ENCODE measurements around the gene RYR2. TPM values are rescaled to one million over a fixed set of nuclear protein-coding genes. Genes with fewer than 3 reads are reported as not detected.

Gene RYR2
- total RNA-seq, 6 donors from 2014 or later: 1.8 to 23.0 (median 3.7) TPM

DNA sequence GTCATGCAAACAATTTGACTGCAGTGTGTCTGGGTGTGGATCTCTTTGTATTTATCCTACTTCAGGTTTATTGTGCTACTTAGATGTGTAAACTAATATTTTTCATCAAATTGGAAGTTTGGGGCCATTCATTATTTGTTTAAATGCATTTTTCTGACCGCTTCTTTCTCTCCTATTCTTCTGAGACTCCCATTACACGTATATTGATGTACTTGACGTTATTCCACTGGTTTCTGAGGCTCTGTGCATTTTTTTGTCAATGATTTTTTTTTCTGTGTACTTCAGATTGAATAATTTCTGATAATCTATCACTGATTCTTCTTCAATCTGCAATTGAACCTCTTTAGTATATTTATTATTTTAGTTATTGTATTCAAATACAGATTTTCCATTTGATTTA lies 276.8 kb downstream of the RYR2 start:
- TF ChIP-seq POLR2AphosphoS5 (IDR thresholded peaks at IDR 0.05) (no peak), CTCF (IDR thresholded peaks at IDR 0.05) (no peak)
- no peak overlapping the region for H3K4me3 ChIP-seq
- DNase-seq (no peak), ATAC-seq (ENCODE audit: low FRiP score in 2 of 2) (no peak)
- H3K27ac ChIP-seq: no peak overlapping the region
- H3K27me3 ChIP-seq: no peaks in the 10 kb centered on the region
- H3K4me1 ChIP-seq: no peaks in the 10 kb centered on the region
- 72 to 78% methylated on average over 3 of the region's 3 CpGs for WGBS, 2 donors
- H3K36me3 ChIP-seq: no peaks in the 10 kb centered on the region
- no peaks in the 10 kb centered on the region for H3K9me3 ChIP-seq

GRCh38 chr1:237320890-237321289 lies 278.9 kb downstream of the RYR2 start:
- Histone ChIP-seq H3K27me3 (no peaks in the 10 kb centered on the region), H3K36me3 (no peaks in the 10 kb centered on the region), H3K9me3 (no peaks in the 10 kb centered on the region), H3K4me3 (no peak overlapping the region), H3K27ac (no peak overlapping the region), H3K4me1 (no peaks in the 10 kb centered on the region)
- no peak for TF ChIP-seq CTCF (IDR thresholded peaks at IDR 0.05)
- TF ChIP-seq POLR2A (IDR thresholded peaks at IDR 0.05): no peak
- no peak for TF ChIP-seq POLR2AphosphoS5 (IDR thresholded peaks at IDR 0.05)
- no peak for TF ChIP-seq EP300 (IDR thresholded peaks at IDR 0.05)
- no peak for DNase-seq
- no peak for ATAC-seq (ENCODE audit: low FRiP score in 2 of 2)

DNA sequence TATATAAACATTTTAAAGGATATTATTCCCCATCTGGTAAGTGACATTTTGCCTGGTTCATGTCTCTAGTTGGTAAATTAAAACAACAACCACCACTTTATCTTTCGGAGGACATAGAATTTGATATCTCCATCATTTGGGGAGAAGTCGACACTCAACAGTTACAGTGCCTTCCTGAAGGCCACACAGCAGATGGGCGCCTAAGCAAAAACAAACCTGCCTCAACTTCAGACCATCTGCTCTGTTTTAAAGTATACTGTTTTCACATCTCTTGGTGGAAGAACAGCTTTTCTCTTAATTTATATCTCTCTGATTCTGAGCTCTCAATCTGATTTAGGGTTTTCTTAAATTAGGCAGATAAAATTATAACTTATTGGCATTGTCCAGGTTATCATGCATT lies 282.2 kb downstream of the RYR2 start:
- TF ChIP-seq POLR2AphosphoS5 (IDR thresholded peaks at IDR 0.05) (no peak), POLR2A (IDR thresholded peaks at IDR 0.05) (no peak), EP300 (IDR thresholded peaks at IDR 0.05) (no peak), CTCF (IDR thresholded peaks at IDR 0.05) (no peak)

DNA sequence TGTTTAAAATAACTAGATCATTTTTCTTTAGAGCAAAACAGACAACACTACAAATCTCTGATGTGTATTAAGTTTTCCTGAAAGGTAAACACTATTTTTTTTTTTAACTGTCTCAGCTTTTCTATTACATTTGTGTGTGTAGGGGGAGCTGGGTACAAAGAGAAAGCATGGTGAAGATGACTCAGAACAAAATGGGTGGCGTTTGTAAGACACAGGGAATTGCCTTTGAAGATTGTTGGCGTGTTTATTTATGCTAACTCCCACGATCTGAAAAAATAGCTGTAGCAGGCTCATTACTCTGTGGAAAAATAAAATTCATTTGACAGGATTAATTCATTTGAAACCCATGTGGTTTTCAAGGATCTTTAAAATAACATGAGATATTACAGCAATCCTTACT lies 285.1 kb downstream of the RYR2 start:
- no peak for ATAC-seq (ENCODE audit: low FRiP score in 2 of 2)
- Histone ChIP-seq H3K4me1 (no peaks in the 10 kb centered on the region), H3K36me3 (no peaks in the 10 kb centered on the region), H3K27me3 (no peaks in the 10 kb centered on the region), H3K4me3 (no peak overlapping the region), H3K9me3 (no peaks in the 10 kb centered on the region), H3K27ac (no peak overlapping the region)
- WGBS, 2 donors: 57 to 60% methylated on average over 3 of the region's 3 CpGs
- no peak for DNase-seq
- TF ChIP-seq POLR2AphosphoS5 (IDR thresholded peaks at IDR 0.05) (no peak), EP300 (IDR thresholded peaks at IDR 0.05) (no peak), POLR2A (IDR thresholded peaks at IDR 0.05) (no peak)

More for the DNA sequence above, 282.2 kb downstream of the RYR2 start:
- ATAC-seq (ENCODE audit: low FRiP score in 2 of 2) (no peak), DNase-seq (no peak)
- Histone ChIP-seq H3K4me1 (no peaks in the 10 kb centered on the region), H3K27me3 (no peaks in the 10 kb centered on the region), H3K36me3 (no peaks in the 10 kb centered on the region), H3K4me3 (no peak overlapping the region), H3K9me3 (no peaks in the 10 kb centered on the region), H3K27ac (no peak overlapping the region)
- WGBS, 2 donors: 86 to 93% methylated on average over 3 of the region's 3 CpGs

DNA sequence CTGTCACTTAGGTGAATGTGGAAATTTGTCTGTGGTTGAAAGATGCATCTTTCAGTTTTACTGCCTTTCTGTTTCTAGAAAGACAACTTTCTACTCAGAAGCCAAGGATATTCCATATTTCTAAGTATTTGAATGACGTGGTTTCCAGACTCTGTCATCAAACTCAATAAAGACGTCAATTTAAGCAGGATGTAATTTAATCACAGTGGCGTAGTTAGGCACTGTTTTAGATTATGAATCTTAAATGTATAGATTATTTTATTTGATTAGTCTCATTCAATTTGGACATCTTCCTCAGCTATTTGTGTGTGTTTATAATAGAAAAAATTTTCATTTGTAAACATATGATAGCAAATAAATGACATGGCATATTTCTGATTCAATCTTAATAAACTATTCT lies 298.9 kb downstream of the RYR2 start:
- DNase-seq: no peak
- no peaks in the 10 kb centered on the region for H3K27me3 ChIP-seq
- no peaks in the 10 kb centered on the region for H3K36me3 ChIP-seq
- H3K4me1 ChIP-seq: no peaks in the 10 kb centered on the region
- no peak overlapping the region for H3K27ac ChIP-seq
- TF ChIP-seq POLR2A (IDR thresholded peaks at IDR 0.05) (no peak), CTCF (IDR thresholded peaks at IDR 0.05) (no peak), EP300 (IDR thresholded peaks at IDR 0.05) (no peak), POLR2AphosphoS5 (IDR thresholded peaks at IDR 0.05) (no peak)
- H3K4me3 ChIP-seq: no peak overlapping the region
- WGBS, 2 donors: 79 to 88% methylated on average over 3 of the region's 3 CpGs
- no peak for ATAC-seq (ENCODE audit: low FRiP score in 2 of 2)
- no peaks in the 10 kb centered on the region for H3K9me3 ChIP-seq
